CD14-positive monocyte (primary cell): ENCODE results near the gene NOTCH4. TPM values are rescaled to one million over a fixed set of nuclear protein-coding genes. Genes with fewer than 3 reads are reported as not detected.

Experiments used
- DNase-seq, 3 donors: peaks; one replicate each; pipeline ENCODE4 v3.0.0-alpha.2; 2011 to 2022
- H2AFZ ChIP-seq: 2 replicates; pipeline ENCODE4 v1.6.0; 2012; ENCODE audit warnings: mild to moderate bottlenecking, low read depth, low read length, inconsistent platforms; ENCODE audit not compliant: insufficient read depth, poor library complexity, severe bottlenecking
- H3K27ac ChIP-seq, 2 donors: 1 replicate in 1 of 2; 2 replicates in 1 of 2; pipeline ENCODE4 v1.5.1; 2012 to 2013; ENCODE audit warnings: low read length in 2 of 2, control low read depth in 1 of 2, inconsistent platforms in 1 of 2, low read depth in 1 of 2, mild to moderate bottlenecking in 1 of 2
- H3K27me3 ChIP-seq, 2 donors: one replicate each; pipeline versions ENCODE4 v1.6.0 to v1.6.1; 2011 to 2013; ENCODE audit warnings: low read length in 2 of 2; ENCODE audit not compliant: control insufficient read depth in 2 of 2, insufficient read depth in 2 of 2
- H3K36me3 ChIP-seq, 2 donors: replicated peaks in 1 of 2; 1 replicate in 1 of 2; 2 replicates in 1 of 2; pipeline versions ENCODE4 v1.5.1 to v1.6.1; 2012 to 2013; ENCODE audit warnings: low read length in 2 of 2, control low read depth in 1 of 2, inconsistent platforms in 1 of 2, mild to moderate bottlenecking in 1 of 2; ENCODE audit not compliant: insufficient read depth in 2 of 2, control insufficient read depth in 1 of 2
- H3K4me1 ChIP-seq, 2 donors: 1 replicate in 1 of 2; 2 replicates in 1 of 2; pipeline versions ENCODE4 v1.5.1 to v1.6.1; 2012 to 2013; ENCODE audit warnings: low read length in 2 of 2, control low read depth in 1 of 2, inconsistent platforms in 1 of 2, mild to moderate bottlenecking in 1 of 2, moderate library complexity in 1 of 2; ENCODE audit not compliant: insufficient read depth in 2 of 2, control insufficient read depth in 1 of 2
- H3K4me2 ChIP-seq: replicated peaks from 2 replicates; pipeline ENCODE3; 2012; ENCODE audit warnings: low read length, moderate library complexity, mild to moderate bottlenecking; ENCODE audit not compliant: poor library complexity, severe bottlenecking; ENCODE audit errors: extremely low read depth
- H3K4me3 ChIP-seq, 3 experiments: fragments of 200-600 bp in 1 of 3; sonication (generic) in 1 of 3; replicated peaks in 1 of 3; 1 replicate in 2 of 3; 2 replicates in 1 of 3; pipeline ENCODE4 v1.5.1; 2011 to 2013; ENCODE audit warnings: low read length in 3 of 3, mild to moderate bottlenecking in 3 of 3, control low read depth in 2 of 3, low read depth in 2 of 3, inconsistent platforms in 1 of 3, moderate library complexity in 1 of 3
- H3K79me2 ChIP-seq: 2 replicates; pipeline ENCODE4 v1.6.0; 2012; ENCODE audit warnings: mild to moderate bottlenecking, control low read depth, inconsistent platforms, low read length, moderate library complexity; ENCODE audit not compliant: insufficient read depth
- H3K9ac ChIP-seq: 2 replicates; pipeline ENCODE4 v1.6.0; 2017; ENCODE audit warnings: low read length, mild to moderate bottlenecking; ENCODE audit not compliant: insufficient read depth, poor library complexity, severe bottlenecking
- H3K9me3 ChIP-seq, 2 donors: replicated peaks in 1 of 2; 1 replicate in 1 of 2; 2 replicates in 1 of 2; pipeline versions ENCODE4 v1.5.1 to v1.6.1; 2012 to 2013; ENCODE audit warnings: low read length in 2 of 2, control low read depth in 1 of 2; ENCODE audit not compliant: control insufficient read depth in 1 of 2, insufficient read depth in 1 of 2
- H4K20me1 ChIP-seq: 2 replicates; pipeline ENCODE4 v1.6.0; 2012; ENCODE audit warnings: mild to moderate bottlenecking, low read length, control low read depth, moderate library complexity; ENCODE audit not compliant: insufficient read depth
- H3K27ac Mint-ChIP-seq, 7 donors: one replicate each; pipeline ENCODE4 v1.8.0; 2020; ENCODE audit warnings: mild to moderate bottlenecking in 7 of 7, mixed read lengths in 7 of 7, moderate library complexity in 6 of 7, inconsistent platforms in 2 of 7
- H3K27me3 Mint-ChIP-seq, 3 donors: one replicate each; pipeline ENCODE4 v1.8.0; 2021 to 2022; ENCODE audit warnings: low read depth in 3 of 3, mild to moderate bottlenecking in 3 of 3, mixed read lengths in 3 of 3, moderate library complexity in 3 of 3, inconsistent platforms in 1 of 3
- H3K36me3 Mint-ChIP-seq, 2 donors: one replicate each; pipeline ENCODE4 v1.8.0; 2020; ENCODE audit warnings: mixed read lengths in 2 of 2, inconsistent platforms in 1 of 2, mild to moderate bottlenecking in 1 of 2
- H3K4me1 Mint-ChIP-seq: one replicate; pipeline ENCODE4 v1.8.0; 2020; ENCODE audit warnings: mild to moderate bottlenecking, mixed read lengths
- H3K4me3 Mint-ChIP-seq, 2 donors: one replicate each; pipeline ENCODE4 v1.8.0; 2020; ENCODE audit warnings: mild to moderate bottlenecking in 2 of 2, mixed read lengths in 2 of 2, moderate library complexity in 1 of 2
- H3K9me3 Mint-ChIP-seq, 7 donors: one replicate each; pipeline ENCODE4 v1.8.0; 2020 to 2022; ENCODE audit warnings: mixed read lengths in 7 of 7, mild to moderate bottlenecking in 6 of 7, moderate library complexity in 6 of 7, inconsistent platforms in 2 of 7
- WGBS: methylation state at CpG from one replicate; pipeline ENCODE4 v1.1.5; 2013; ENCODE audit warnings: missing lambda C conversion rate; ENCODE audit not compliant: insufficient coverage; 5-methylcytosine and 5-hydroxymethylcytosine counted together
- intact Hi-C, 2 donors: fragments of 100-400 bp; cut with micrococcal nuclease; formaldehyde crosslinking; loops; one replicate each; pipeline versions ENCODE4 v1.15.0 to v1.15.1; 2023
- polyA plus RNA-seq, 3 donors: library from polyadenylated mRNA; depleted of rRNA in 1 of 3; unstranded in 2 of 3; stranded (reverse) in 1 of 3; fragments of 300-500 nt in 2 of 3; fragments of >200 nt in 1 of 3; fragmentation: Illumina TruSeq in 2 of 3; gene quantifications; 1 replicate in 2 of 3; 2 replicates in 1 of 3; pipeline ENCODE4 v1.2.3, GENCODE V29; 2012 to 2021
- TF ChIP-seq, protein P1 (sequence below): fragments of 200-600 bp; IDR thresholded peaks from one replicate; pipeline ENCODE4 v1.8.0; 2022; ENCODE audit warnings: antibody characterized with exemption, mild to moderate bottlenecking

The NOTCH4 gene
- polyA plus RNA-seq, 3 donors, result 5.2 to 8.1 (median 6.1) TPM

GRCh38 chr6:32183030-32183429, 40.8 kb downstream of the NOTCH4 start:
- DNase-seq, result no peak
- peaks cover 54 to 61% of the 10 kb centered on the region in 2 donors for H3K4me1 ChIP-seq
- peaks cover 58 to 71% of the 10 kb centered on the region in 2 donors for H3K36me3 Mint-ChIP-seq
- TF ChIP-seq, protein P1, sequence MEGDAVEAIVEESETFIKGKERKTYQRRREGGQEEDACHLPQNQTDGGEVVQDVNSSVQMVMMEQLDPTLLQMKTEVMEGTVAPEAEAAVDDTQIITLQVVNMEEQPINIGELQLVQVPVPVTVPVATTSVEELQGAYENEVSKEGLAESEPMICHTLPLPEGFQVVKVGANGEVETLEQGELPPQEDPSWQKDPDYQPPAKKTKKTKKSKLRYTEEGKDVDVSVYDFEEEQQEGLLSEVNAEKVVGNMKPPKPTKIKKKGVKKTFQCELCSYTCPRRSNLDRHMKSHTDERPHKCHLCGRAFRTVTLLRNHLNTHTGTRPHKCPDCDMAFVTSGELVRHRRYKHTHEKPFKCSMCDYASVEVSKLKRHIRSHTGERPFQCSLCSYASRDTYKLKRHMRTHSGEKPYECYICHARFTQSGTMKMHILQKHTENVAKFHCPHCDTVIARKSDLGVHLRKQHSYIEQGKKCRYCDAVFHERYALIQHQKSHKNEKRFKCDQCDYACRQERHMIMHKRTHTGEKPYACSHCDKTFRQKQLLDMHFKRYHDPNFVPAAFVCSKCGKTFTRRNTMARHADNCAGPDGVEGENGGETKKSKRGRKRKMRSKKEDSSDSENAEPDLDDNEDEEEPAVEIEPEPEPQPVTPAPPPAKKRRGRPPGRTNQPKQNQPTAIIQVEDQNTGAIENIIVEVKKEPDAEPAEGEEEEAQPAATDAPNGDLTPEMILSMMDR, result no peak
- no peak overlapping the region for H3K4me3 ChIP-seq
- peaks cover 0 to 3% (median 2%) of the 10 kb centered on the region in 3 donors for H3K27me3 Mint-ChIP-seq
- H4K20me1 ChIP-seq, result peaks cover 7% of the 10 kb centered on the region
- no peak overlapping the region for H3K4me2 ChIP-seq
- no peak overlapping the region for H3K4me3 Mint-ChIP-seq
- peaks cover 72% of the 10 kb centered on the region for H3K4me1 Mint-ChIP-seq
- peaks cover 64% of the 10 kb centered on the region for H3K79me2 ChIP-seq
- H3K27me3 ChIP-seq, result no peaks in the 10 kb centered on the region
- intact Hi-C loops, result no loop called here
- peak overlapping the region; percentile 11 to 62 for H3K27ac ChIP-seq
- no peak overlapping the region for H2AFZ ChIP-seq
- peak overlapping the region in 3 of 7 donors; percentile 77 to 84 (median 78) for H3K27ac Mint-ChIP-seq
- no peaks in the 10 kb centered on the region for H3K9me3 Mint-ChIP-seq
- H3K9me3 ChIP-seq, result no peaks in the 10 kb centered on the region
- H3K9ac ChIP-seq, result no peak overlapping the region
- no CpG with 5 or more reads among the region's 3 CpGs for WGBS
- peaks cover 55 to 71% of the 10 kb centered on the region in 2 donors for H3K36me3 ChIP-seq

DNA sequence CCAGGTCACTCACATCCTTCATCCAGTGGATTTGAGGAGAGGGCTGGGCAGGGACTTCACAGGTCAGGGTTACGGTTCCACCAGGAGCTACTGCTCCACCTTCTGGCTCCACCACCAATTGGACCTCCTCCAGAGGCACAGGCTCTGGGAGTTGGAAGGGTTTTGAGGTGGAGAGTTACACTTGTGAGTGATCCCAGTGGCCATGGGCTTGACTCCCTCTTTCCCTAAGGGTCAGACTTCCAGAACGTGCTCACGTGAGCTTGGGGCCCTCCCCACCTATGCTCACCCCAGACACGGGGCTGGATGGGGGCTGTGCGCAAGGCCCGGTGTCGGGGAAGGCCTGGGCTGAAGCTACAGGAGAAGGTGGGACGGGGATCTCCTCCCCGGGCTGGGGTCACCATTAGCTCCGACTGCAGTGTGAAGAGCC, 41.3 kb downstream of the NOTCH4 start:
- peak overlapping the region; percentile 27 to 62 for H3K27ac ChIP-seq
- Mint-ChIP-seq H3K27ac (peak overlapping the region; percentile 49 to 84 (median 77)), H3K4me1 (peaks cover 69% of the 10 kb centered on the region), H3K9me3 (no peaks in the 10 kb centered on the region), H3K27me3 (peaks cover 0 to 3% (median 2%) of the 10 kb centered on the region in 3 donors), H3K36me3 (peaks cover 54 to 66% of the 10 kb centered on the region in 2 donors), H3K4me3 (no peak overlapping the region)
- peaks cover 50 to 66% of the 10 kb centered on the region in 2 donors for H3K36me3 ChIP-seq
- peaks cover 59% of the 10 kb centered on the region for H3K79me2 ChIP-seq
- intact Hi-C loops, result no loop called here
- 92% methylated on average over 4 of the region's 10 CpGs for WGBS
- TF ChIP-seq, protein P1, result no peak
- peaks cover 2% of the 10 kb centered on the region for H4K20me1 ChIP-seq
- H3K4me2 ChIP-seq, result no peak overlapping the region
- no peak overlapping the region for H2AFZ ChIP-seq
- no peak overlapping the region for H3K4me3 ChIP-seq
- H3K9me3 ChIP-seq, result no peaks in the 10 kb centered on the region
- DNase-seq, result no peak
- H3K27me3 ChIP-seq, result no peaks in the 10 kb centered on the region
- no peak overlapping the region for H3K9ac ChIP-seq
- H3K4me1 ChIP-seq, result peaks cover 49 to 58% of the 10 kb centered on the region in 2 donors
